A172 (cell line): ENCODE data around the gene ANKRD40. TPM values are rescaled to one million over a fixed set of nuclear protein-coding genes. Genes with fewer than 3 reads are reported as not detected.

Source experiments
- DNase-seq: peaks from one replicate; pipeline ENCODE4 v3.0.0-alpha.2; 2015; ENCODE audit warnings: low spot score
- total RNA-seq: library from RNA; depleted of rRNA; stranded (reverse); fragments of >200 nt; shearing (Covaris generic); gene quantifications from 2 replicates; pipeline ENCODE4 v1.2.3, GENCODE V29; 2014

The ANKRD40 gene
- total RNA-seq, 1 experiment from 2014 or later: 54.6 TPM

- peak; percentile 75 for DNase-seq
Measured at GRCh38 chr17:50668025-50668837, 39.5 kb downstream of the ANKRD40 start.

- no peak for DNase-seq
Measured at GRCh38 chr17:50667259-50668024, 40.3 kb downstream of the ANKRD40 start.

GRCh38 chr17:50666316-50666715, 41.4 kb downstream of the ANKRD40 start:
- no peak for DNase-seq

GRCh38 chr17:50665838-50666237, 41.9 kb downstream of the ANKRD40 start:
- no peak for DNase-seq

GRCh38 chr17:50664788-50665458, 42.8 kb downstream of the ANKRD40 start:
- DNase-seq: no peak

- DNase-seq: no peak
Measured at GRCh38 chr17:50663812-50664374, 43.8 kb downstream of the ANKRD40 start.

GRCh38 chr17:50662632-50663225, 45.0 kb downstream of the ANKRD40 start:
- no peak for DNase-seq

- DNase-seq: peak; percentile 99
Measured at GRCh38 chr17:50661795-50662391, 45.8 kb downstream of the ANKRD40 start.

GRCh38 chr17:50661348-50661747, 46.4 kb downstream of the ANKRD40 start:
- peak; percentile 39 for DNase-seq

- DNase-seq: no peak
Measured at GRCh38 chr17:50660887-50661345, 46.8 kb downstream of the ANKRD40 start.

- peak; percentile 71 for DNase-seq
Measured at GRCh38 chr17:50660042-50660886, 47.5 kb downstream of the ANKRD40 start.

- no peak for DNase-seq
Measured at GRCh38 chr17:50659179-50659578, 48.5 kb downstream of the ANKRD40 start.

- DNase-seq: no peak
Measured at GRCh38 chr17:50658616-50659015, 49.1 kb downstream of the ANKRD40 start.

GRCh38 chr17:50657627-50658026, 50.1 kb downstream of the ANKRD40 start:
- DNase-seq: no peak

GRCh38 chr17:50657054-50657453, 50.7 kb downstream of the ANKRD40 start:
- no peak for DNase-seq

- DNase-seq: no peak
Measured at GRCh38 chr17:50656509-50656908, 51.2 kb downstream of the ANKRD40 start.

GRCh38 chr17:50653738-50654137, 54.0 kb downstream of the ANKRD40 start:
- no peak for DNase-seq

- DNase-seq: no peak
Measured at GRCh38 chr17:50651661-50652060, 56.1 kb downstream of the ANKRD40 start.

GRCh38 chr17:50649042-50649908, 58.4 kb downstream of the ANKRD40 start:
- peak; percentile 51 for DNase-seq
